Smooth muscle cell (in vitro differentiated cells): ENCODE measurements around the gene PRKCA. TPM values are rescaled to one million over a fixed set of nuclear protein-coding genes. Genes with fewer than 3 reads are reported as not detected.

Experiments used
- DNase-seq: peaks from one replicate; lab custom pipeline; 2025; ENCODE audit not compliant: unreplicated experiment; lab: John Stamatoyannopoulos, UW
- H2AFZ ChIP-seq: fragments of 200-600 bp; sonication (generic); 2 replicates; pipeline ENCODE4 v1.6.0; 2016; ENCODE audit warnings: antibody characterized with exemption, low read depth, mild to moderate bottlenecking
- H3F3A ChIP-seq: fragments of 200-600 bp; sonication (generic); 2 replicates; pipeline ENCODE4 v1.6.0; 2017; ENCODE audit warnings: antibody characterized with exemption, low read depth
- H3K27ac ChIP-seq: fragments of 200-600 bp; sonication (generic); 2 replicates; pipeline ENCODE4 v1.5.1; 2016; ENCODE audit warnings: low read depth, mild to moderate bottlenecking
- H3K27me3 ChIP-seq: fragments of 200-600 bp; sonication (generic); 2 replicates; pipeline ENCODE4 v1.6.1; 2016; ENCODE audit warnings: low read depth, mild to moderate bottlenecking
- H3K36me3 ChIP-seq: fragments of 200-600 bp; sonication (generic); 2 replicates; pipeline ENCODE4 v1.5.1; 2016; ENCODE audit warnings: low read depth
- H3K4me1 ChIP-seq: fragments of 200-600 bp; sonication (generic); 2 replicates; pipeline ENCODE4 v1.5.1; 2016; ENCODE audit warnings: low read depth
- H3K4me2 ChIP-seq: fragments of 200-600 bp; sonication (generic); 2 replicates; pipeline ENCODE4 v1.6.0; 2016; ENCODE audit warnings: mild to moderate bottlenecking
- H3K4me3 ChIP-seq: fragments of 200-600 bp; sonication (generic); 2 replicates; pipeline ENCODE4 v1.5.1; 2016; ENCODE audit warnings: mild to moderate bottlenecking
- H3K79me2 ChIP-seq: fragments of 200-600 bp; sonication (generic); 2 replicates; pipeline ENCODE4 v1.6.0; 2016; ENCODE audit warnings: low read depth, mild to moderate bottlenecking
- H3K9ac ChIP-seq: fragments of 200-600 bp; sonication (generic); 2 replicates; pipeline ENCODE4 v1.6.0; 2016; ENCODE audit warnings: low read depth
- H3K9me3 ChIP-seq: fragments of 200-600 bp; sonication (generic); replicated peaks from 2 replicates; pipeline ENCODE4 v1.5.1; 2016; ENCODE audit warnings: low read depth
- H4K20me1 ChIP-seq: fragments of 200-600 bp; sonication (generic); 2 replicates; pipeline ENCODE4 v1.6.0; 2016; ENCODE audit warnings: low read depth
- CTCF ChIP-seq: fragments of 200-600 bp; sonication (generic); IDR thresholded peaks from 2 replicates; pipeline ENCODE4 v1.5.1; 2017; ENCODE audit warnings: borderline replicate concordance, mild to moderate bottlenecking, antibody characterized with exemption; ENCODE audit not compliant: insufficient read depth, poor library complexity, severe bottlenecking
- WGBS: methylation state at CpG from one replicate; pipeline ENCODE4 v1.1.7; 2016; ENCODE audit warnings: low lambda C conversion rate; 5-methylcytosine and 5-hydroxymethylcytosine counted together
- polyA plus RNA-seq: library from polyadenylated mRNA; unstranded; fragments of >200 nt; fragmentation: Nextera tagmentation; extraction: Ambion mirVana; gene quantifications from 2 replicates; pipeline ENCODE4 v1.2.1, GENCODE V29; 2016
- total RNA-seq: library from RNA; depleted of rRNA; stranded (reverse); fragments of >200 nt; gene quantifications from 2 replicates; pipeline ENCODE4 v1.2.3, GENCODE V29; 2014

PRKCA gene
- total and polyA plus RNA-seq, 2 experiments from 2014 or later: 0.78 to 7.1 TPM

GRCh38 chr17:66738301-66738700 lies 435.9 kb downstream of the PRKCA start:
- no peak for DNase-seq
- Histone ChIP-seq H3K9ac (no peak overlapping the region), H3K9me3 (no peaks in the 10 kb centered on the region), H3K4me1 (no peaks in the 10 kb centered on the region), H3F3A (no peaks in the 10 kb centered on the region), H3K4me3 (no peak overlapping the region), H3K79me2 (no peaks in the 10 kb centered on the region), H3K27me3 (no peaks in the 10 kb centered on the region), H3K4me2 (no peak overlapping the region), H4K20me1 (no peaks in the 10 kb centered on the region), H3K27ac (no peak overlapping the region), H3K36me3 (no peaks in the 10 kb centered on the region), H2AFZ (no peak overlapping the region)
- WGBS: 96% methylated on average over 4 of the region's 4 CpGs
- no peak for TF ChIP-seq CTCF

- Histone ChIP-seq H3K36me3 (no peaks in the 10 kb centered on the region), H3K27ac (no peak overlapping the region), H3K4me1 (no peaks in the 10 kb centered on the region), H4K20me1 (no peaks in the 10 kb centered on the region), H3K9ac (no peak overlapping the region), H3K4me3 (no peak overlapping the region), H3K79me2 (no peaks in the 10 kb centered on the region), H3F3A (no peaks in the 10 kb centered on the region), H3K4me2 (no peak overlapping the region), H3K9me3 (no peaks in the 10 kb centered on the region), H2AFZ (no peak overlapping the region), H3K27me3 (no peaks in the 10 kb centered on the region)
- no peak for DNase-seq
- 85% methylated on average over 7 of the region's 8 CpGs for WGBS
- TF ChIP-seq CTCF: no peak
Measured at GRCh38 chr17:66739553-66739952, 437.1 kb downstream of the PRKCA start.

- H3K27ac ChIP-seq: no peak overlapping the region
- 90% methylated on average over 5 of the region's 5 CpGs for WGBS
- no peaks in the 10 kb centered on the region for H3K9me3 ChIP-seq
- H3K4me3 ChIP-seq: no peak overlapping the region
- H3K79me2 ChIP-seq: no peaks in the 10 kb centered on the region
- H2AFZ ChIP-seq: no peak overlapping the region
- no peak overlapping the region for H3K4me2 ChIP-seq
- H3K36me3 ChIP-seq: no peaks in the 10 kb centered on the region
- no peak for DNase-seq
- no peaks in the 10 kb centered on the region for H3K4me1 ChIP-seq
- no peaks in the 10 kb centered on the region for H3F3A ChIP-seq
- H4K20me1 ChIP-seq: no peaks in the 10 kb centered on the region
- H3K9ac ChIP-seq: no peak overlapping the region
- no peak for TF ChIP-seq CTCF
- no peaks in the 10 kb centered on the region for H3K27me3 ChIP-seq
Measured at GRCh38 chr17:66740226-66740625, 437.8 kb downstream of the PRKCA start.

- H3K9me3 ChIP-seq: no peaks in the 10 kb centered on the region
- no peaks in the 10 kb centered on the region for H3K27me3 ChIP-seq
- H3K4me2 ChIP-seq: no peak overlapping the region
- H3K36me3 ChIP-seq: no peaks in the 10 kb centered on the region
- WGBS: 100% methylated on average over 2 of the region's 2 CpGs
- H3K79me2 ChIP-seq: no peaks in the 10 kb centered on the region
- H3K27ac ChIP-seq: no peak overlapping the region
- no peak overlapping the region for H2AFZ ChIP-seq
- TF ChIP-seq CTCF: no peak
- no peaks in the 10 kb centered on the region for H3K4me1 ChIP-seq
- no peaks in the 10 kb centered on the region for H3F3A ChIP-seq
- H3K4me3 ChIP-seq: no peak overlapping the region
- no peak overlapping the region for H3K9ac ChIP-seq
- H4K20me1 ChIP-seq: no peaks in the 10 kb centered on the region
- no peak for DNase-seq
Measured at GRCh38 chr17:66743511-66743910, 441.1 kb downstream of the PRKCA start.
